Activated naive CD4-positive, alpha-beta T cell treated with Interleukin-2 at 50 U/mL for 16 hours (primary cell): ENCODE measurements around the gene SDSL.

ENCODE experiments used
- DNase-seq: peaks from one replicate; pipeline ENCODE4 v3.0.0-alpha.2; 2020

The SDSL gene

DNA sequence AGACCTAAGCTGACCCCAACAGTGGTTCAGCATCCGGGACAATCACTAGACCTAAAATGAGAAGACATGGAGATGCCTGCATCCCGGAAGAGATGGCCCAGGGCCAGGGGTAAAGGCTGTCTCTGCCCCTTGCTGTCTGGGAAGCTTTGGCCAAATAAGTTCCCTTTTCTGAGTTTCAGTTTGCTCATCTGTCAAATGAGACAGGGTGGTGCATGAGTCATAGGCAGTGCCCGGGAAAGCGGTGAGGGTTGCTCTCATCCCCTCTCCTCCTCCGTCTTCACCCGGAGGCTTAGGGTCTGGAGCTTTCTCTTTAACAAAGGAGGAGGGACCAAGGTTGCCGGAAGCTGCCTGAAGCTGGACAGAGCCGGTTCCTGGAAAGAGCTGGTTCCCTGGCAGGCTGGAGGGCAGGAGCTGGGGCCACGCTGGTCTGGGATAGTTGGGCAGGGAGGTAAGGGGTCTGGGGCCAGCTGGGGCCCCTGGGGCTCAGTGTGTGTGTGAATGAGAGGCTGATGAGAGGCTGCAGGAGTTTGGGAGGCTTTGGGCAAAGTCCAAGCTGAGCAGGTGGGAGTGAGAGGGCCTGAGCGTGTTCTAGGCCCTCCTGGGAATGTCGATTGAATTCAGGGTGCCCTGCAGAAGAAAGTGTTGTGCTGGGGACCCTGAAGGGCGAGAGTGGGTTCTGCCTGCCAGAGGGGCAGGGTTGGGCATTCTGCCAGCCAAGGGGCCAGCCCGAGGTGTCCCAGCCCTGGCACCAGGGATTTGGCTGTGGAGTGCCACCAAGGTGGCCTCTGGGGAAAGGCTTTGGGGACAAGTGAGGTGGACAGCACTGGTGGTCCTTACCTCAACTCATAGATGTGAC lies at the start of gene SDSL:
TSS of gene SDSL (plus strand) at position 351 of the 856 bp plus-strand sequence. CDS start 5,603 bp downstream, outside the sequence.
- no peak for DNase-seq

GRCh38 chr12:113373440-113373839 lies 48.7 kb upstream of the SDSL start:
- no peak for DNase-seq

DNA sequence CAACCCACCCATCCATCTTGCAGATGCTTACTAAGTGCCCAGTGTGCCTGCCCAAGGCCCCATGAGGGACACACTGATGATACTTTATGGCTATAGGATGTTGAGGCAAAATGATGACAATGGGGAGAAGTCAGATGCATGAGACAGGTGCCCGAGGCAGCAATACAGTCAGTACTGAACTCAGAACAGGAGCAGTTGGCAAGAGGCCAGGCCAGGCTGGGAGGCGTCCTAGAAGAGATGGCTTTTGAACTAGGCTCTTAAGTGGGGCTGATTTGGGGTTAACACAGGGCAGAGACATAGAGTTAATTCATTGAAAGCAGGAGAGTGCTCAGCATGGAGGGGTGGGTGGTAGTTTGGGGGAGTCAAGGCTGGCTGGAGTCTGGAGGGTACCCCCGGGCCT lies 48.2 kb upstream of the SDSL start:
- no peak for DNase-seq

DNA sequence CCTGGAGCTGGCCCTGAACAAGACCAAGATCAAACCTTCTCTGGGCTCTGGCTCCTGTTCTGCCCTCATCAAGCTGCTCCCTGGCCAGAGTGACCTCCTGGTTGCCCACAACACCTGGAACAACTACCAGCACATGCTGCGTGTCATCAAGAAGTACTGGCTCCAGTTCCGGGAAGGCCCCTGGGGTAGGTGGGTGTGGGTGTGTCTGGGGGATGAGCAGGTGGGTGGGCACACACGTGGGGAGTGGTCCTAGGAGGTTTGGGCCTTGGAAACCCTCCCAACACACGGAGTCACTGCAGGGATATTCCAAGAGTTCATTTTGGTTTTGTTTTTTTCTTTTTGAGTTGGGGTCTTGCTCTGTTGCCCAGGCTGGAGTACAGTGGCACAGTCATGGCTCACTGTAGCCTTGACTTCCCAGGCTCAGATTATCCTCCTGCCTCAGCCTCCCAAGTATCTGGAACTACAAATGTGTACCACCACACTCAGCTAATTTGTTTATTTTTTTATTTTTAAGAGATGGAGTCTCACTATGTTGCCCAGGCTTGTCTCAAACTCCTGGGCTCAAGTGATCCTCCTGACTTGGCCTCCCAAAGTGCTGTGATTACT lies 47.3 kb upstream of the SDSL start:
- no peak for DNase-seq

DNA sequence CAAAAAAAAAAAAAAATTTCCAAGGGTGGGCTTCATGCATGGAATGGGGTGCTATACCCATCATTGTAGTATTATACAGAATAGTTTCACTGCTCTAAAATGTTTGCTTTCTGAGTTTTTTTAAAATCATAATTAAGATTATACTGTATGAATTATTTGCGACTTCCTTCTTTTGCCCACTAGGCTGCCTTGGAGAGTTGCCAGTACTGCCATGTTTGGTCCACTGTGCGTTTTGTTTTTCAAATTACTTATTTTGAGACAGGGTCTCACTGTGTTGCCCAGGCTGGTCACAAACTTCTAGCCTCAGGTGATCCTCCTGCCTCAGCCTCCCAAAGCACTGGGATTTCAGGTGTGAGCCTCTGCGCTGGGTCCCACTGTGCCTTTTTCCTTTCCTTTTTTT lies 43.9 kb upstream of the SDSL start:
- DNase-seq: no peak

DNA sequence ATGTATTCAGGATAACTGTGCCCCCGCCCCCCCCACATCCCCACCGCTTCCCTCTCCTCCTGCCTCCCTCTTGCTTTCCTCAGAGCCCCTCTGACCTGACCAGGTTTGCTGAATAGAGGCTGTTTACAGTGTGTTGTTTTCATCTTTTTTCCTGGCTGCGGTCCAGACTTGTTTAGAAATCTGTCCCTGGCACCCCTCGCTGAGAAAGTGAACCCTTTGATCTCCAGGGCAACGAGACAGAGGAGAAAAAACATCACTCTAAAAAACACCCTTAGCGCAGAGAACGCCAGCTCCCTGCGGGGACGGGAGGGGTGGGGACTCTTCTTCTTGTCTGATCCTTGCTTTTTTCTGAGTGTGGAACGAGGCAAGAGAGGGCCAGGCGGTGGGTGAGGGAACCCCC lies 41.0 kb upstream of the SDSL start:
- no peak for DNase-seq

DNA sequence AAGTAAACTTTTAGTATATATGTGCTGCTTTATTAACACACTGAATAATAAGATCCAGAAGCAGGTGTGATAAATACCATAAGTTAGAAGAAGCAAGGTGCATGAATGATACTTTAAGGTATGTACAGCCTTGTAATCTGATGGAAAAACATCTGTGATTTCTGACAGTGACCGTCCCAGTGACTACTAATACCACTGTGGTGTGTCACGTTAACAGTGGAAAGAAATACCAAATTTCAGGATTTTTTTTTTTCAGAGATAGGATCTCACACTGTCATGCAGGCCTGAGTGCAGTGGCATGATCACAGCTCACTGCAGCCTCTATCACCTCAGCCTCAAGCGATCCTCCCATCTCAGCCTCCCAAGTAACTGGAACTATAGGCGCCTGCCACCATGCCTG lies 40.0 kb upstream of the SDSL start:
- no peak for DNase-seq

DNA sequence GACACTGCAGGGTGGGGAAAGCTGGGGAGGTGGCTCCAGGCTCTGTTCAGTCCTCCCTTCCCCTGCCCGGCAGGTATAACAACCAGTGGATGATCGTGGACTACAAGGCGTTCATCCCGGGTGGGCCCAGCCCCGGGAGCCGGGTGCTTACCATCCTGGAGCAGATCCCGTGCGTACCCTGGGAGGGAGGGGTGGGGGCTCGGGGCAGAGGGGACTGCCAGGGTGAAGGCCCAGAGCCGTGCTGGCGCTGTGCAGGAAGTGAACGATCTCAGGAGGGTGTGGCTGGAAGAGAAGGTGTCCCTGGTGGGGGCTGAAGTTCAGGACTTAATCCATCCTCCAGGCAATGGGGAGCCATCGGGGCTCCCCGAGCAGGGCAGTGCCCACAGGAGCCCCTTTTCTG lies 37.4 kb upstream of the SDSL start:
- DNase-seq: no peak

DNA sequence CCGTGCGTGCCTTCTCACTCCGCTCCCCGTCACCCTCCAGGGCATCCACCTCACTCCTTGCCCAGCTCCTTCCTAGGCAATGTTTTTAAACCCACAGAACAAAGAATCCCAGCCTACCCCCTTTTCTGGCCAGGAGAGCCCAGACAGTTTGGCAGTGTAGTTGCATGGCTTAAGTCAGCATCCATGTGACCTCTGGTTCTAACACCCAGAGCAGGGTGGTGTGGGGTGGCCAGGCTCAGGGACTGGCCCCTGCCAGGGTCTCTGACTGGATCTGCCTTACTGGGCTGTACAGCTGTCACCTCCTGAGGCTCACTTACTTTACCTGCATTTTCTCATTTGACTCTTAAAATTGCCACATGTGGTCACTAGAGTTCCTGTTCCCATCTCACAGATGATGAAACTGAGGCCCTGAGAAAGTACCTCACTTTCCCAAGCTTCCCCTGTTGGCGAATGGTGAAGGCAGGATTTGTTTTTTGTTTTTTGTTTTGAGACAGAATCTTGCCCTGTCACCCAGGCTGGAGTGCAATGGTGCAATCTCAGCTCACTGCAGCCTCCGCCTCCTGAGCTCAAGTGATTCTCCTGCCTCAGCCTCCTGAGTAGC lies 36.8 kb upstream of the SDSL start:
- no peak for DNase-seq

GRCh38 chr12:113386866-113387566 lies 35.2 kb upstream of the SDSL start:
- no peak for DNase-seq

- no peak for DNase-seq
Measured at GRCh38 chr12:113387631-113388030, 34.5 kb upstream of the SDSL start.

GRCh38 chr12:113388351-113388750 lies 33.8 kb upstream of the SDSL start:
- no peak for DNase-seq

GRCh38 chr12:113390064-113391043 lies 31.8 kb upstream of the SDSL start:
- no peak for DNase-seq

DNA sequence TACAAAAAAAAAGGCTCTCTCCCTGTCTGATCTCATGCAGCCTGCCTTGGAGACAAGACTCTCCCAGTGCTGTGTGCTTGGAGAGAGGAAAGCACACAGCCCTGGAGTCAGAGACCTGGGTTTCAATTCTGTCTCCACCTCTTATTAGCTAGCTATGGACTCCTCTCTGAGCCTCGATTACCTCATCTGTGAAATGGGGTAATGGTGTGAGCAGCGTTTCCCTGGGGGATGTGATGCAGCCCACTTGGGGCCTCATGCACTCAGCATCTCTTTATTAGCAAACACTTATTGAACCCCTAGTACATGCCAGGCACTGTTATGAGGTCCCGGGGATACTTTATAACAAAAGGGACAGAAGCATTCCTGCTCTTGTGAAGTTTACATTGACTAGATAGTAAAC lies 31.0 kb upstream of the SDSL start:
- DNase-seq: no peak

GRCh38 chr12:113391650-113392337 lies 30.4 kb upstream of the SDSL start:
- no peak for DNase-seq

DNA sequence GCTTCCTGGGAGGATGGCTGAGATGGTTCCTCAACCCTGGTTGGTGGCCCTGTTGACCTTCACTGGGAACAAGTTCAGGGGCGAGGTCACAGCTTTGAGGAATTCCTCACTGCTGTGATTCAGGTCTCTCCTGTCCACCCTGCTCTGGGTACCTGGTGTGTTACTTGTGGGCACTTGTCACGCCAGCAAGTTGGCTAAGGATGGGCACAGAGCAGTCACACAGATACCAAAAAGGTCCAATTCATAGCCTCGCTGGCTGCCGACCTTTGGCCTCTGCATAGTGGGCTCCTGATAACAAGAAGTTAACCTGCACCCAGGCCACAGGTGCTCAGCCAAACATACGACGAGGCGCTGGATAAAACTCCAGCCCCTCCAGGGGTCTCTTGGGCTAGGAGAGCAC lies 29.7 kb upstream of the SDSL start:
- DNase-seq: no peak

GRCh38 chr12:113392988-113393579 lies 29.1 kb upstream of the SDSL start:
- no peak for DNase-seq

DNA sequence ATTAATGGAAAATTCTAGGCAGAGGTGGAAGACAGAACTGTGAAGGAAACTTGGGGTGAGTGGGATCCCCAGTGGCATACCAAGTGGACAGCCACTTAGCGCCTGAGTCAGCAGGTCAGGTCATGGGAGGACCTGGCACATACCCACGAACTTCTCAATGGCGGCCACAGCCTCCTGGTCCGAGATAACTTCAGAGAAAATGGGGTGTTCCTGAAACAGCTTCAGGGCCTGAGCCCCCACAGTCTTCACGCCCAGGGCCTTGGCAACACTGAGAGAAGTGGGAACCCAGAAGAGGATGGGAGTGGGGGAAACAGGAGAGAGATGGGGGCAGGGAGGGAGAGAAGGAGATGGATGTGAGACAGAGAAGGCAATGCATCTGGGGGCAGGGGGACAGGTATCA lies 28.4 kb upstream of the SDSL start:
- DNase-seq: no peak

GRCh38 chr12:113395119-113395518 lies 27.1 kb upstream of the SDSL start:
- no peak for DNase-seq

GRCh38 chr12:113396200-113396599 lies 26.0 kb upstream of the SDSL start:
- no peak for DNase-seq

- DNase-seq: no peak
Measured at GRCh38 chr12:113396828-113397496, 25.2 kb upstream of the SDSL start.
